ENCODE data around the gene STK32A. TPM values are rescaled to one million over a fixed set of nuclear protein-coding genes. Genes with fewer than 3 reads are reported as not detected.
"Not testable (repeated sequence)": the region's sequence is repeated elsewhere in the genome, so short reads cannot be mapped to it uniquely, and the experiment has no call there.

The STK32A gene
- polyA plus RNA-seq, 2 donors: 0.04 to 0.09 TPM

DNA sequence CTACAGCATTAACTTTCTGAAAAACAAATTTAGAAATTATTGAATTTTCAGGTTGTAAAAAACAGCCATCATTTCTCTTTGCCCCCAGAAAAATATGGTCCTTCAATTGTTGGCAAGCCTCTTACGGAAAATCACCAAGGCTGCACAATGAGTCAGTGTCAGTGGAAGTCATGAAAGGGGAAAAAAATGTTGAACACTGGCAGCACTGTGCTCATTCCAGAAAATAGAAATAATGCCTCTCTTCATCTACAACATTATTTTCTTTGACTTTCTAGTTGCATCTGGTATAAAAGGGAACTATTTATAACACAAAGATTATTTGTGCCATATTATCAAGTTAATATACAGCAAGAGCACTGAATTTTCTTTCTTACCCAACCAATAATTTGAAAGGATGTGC is 26.7 kb upstream of the STK32A start:
- Histone ChIP-seq H3K27me3 (ENCODE audit: control insufficient read depth in 1 of 2, insufficient read depth in 2 of 2, low read length in 2 of 2) (no peaks in the 10 kb centered on the region), H3K27ac (ENCODE audit: low read depth in 2 of 2, low read length in 1 of 2) (no peak overlapping the region), H3K9me3 (ENCODE audit: control insufficient read depth in 2 of 2, insufficient read depth in 1 of 2, low read depth in 1 of 2, low read length in 1 of 2) (no peaks in the 10 kb centered on the region), H3K36me3 (ENCODE audit: control insufficient read depth in 2 of 2, insufficient read depth in 2 of 2, low read length in 1 of 2) (no peaks in the 10 kb centered on the region), H3K4me3 (ENCODE audit: low read depth in 1 of 2, low read length in 2 of 2) (no peak overlapping the region), H3K4me1 (ENCODE audit: control insufficient read depth in 2 of 2, insufficient read depth in 2 of 2, low read length in 1 of 2) (no peaks in the 10 kb centered on the region)
- 50 to 51% methylated on average over 1 of the region's 1 CpG for WGBS, 2 donors

DNA sequence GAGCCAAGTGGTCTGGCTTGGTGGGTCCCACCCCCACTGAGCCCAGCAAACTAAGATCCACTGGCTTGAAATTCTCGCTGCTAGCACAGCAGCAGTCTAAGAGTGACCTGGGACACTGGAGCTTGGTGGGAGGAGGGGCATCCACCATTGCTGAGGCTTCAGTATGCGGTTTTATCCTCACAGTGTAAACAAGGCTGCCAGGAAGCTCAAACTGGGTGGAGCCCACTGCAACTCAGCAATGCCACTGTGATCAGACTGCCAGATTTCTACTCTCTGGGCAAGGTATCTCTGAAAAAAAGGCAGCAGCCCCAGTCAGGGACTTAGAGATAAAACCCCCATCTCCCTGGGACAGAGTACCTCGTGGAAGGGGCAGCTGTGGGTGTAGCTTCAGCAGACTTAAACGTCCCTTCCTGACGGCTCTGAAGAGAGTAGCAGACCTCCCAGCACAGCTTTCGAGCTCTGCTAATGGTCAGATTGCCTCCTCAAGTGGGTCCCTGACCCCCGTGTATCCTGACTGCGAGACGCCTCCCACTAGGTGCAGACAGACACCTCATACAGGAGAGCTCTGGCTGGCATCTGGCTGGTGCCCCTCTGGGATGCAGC is 18.2 kb upstream of the STK32A start:
- H3K27ac ChIP-seq (ENCODE audit: low read depth in 2 of 2, low read length in 1 of 2): no peak overlapping the region
- no peaks in the 10 kb centered on the region for H3K27me3 ChIP-seq (ENCODE audit: control insufficient read depth in 1 of 2, insufficient read depth in 2 of 2, low read length in 2 of 2)
- WGBS, 2 donors: 42 to 52% methylated on average over 9 of the region's 9 CpGs
- no peaks in the 10 kb centered on the region for H3K36me3 ChIP-seq (ENCODE audit: control insufficient read depth in 2 of 2, insufficient read depth in 2 of 2, low read length in 1 of 2)
- no peak overlapping the region for H3K4me3 ChIP-seq (ENCODE audit: low read depth in 1 of 2, low read length in 2 of 2)
- H3K4me1 ChIP-seq (ENCODE audit: control insufficient read depth in 2 of 2, insufficient read depth in 2 of 2, low read length in 1 of 2): no peaks in the 10 kb centered on the region
- no peaks in the 10 kb centered on the region for H3K9me3 ChIP-seq (ENCODE audit: control insufficient read depth in 2 of 2, insufficient read depth in 1 of 2, low read depth in 1 of 2, low read length in 1 of 2)

GRCh38 chr5:147223343-147223742 is 11.5 kb upstream of the STK32A start:
- H3K36me3 ChIP-seq (ENCODE audit: control insufficient read depth in 2 of 2, insufficient read depth in 2 of 2, low read length in 1 of 2): no peaks in the 10 kb centered on the region
- 33 to 44% methylated on average over 2 of the region's 2 CpGs for WGBS, 2 donors
- H3K27me3 ChIP-seq (ENCODE audit: control insufficient read depth in 1 of 2, insufficient read depth in 2 of 2, low read length in 2 of 2): no peaks in the 10 kb centered on the region

GRCh38 chr5:147223948-147224791 is 10.7 kb upstream of the STK32A start:
- Histone ChIP-seq H3K9me3 (ENCODE audit: control insufficient read depth in 2 of 2, insufficient read depth in 1 of 2, low read depth in 1 of 2, low read length in 1 of 2) (no peaks in the 10 kb centered on the region), H3K27me3 (ENCODE audit: control insufficient read depth in 1 of 2, insufficient read depth in 2 of 2, low read length in 2 of 2) (no peaks in the 10 kb centered on the region), H3K4me3 (ENCODE audit: low read depth in 1 of 2, low read length in 2 of 2) (no peak overlapping the region), H3K4me1 (ENCODE audit: control insufficient read depth in 2 of 2, insufficient read depth in 2 of 2, low read length in 1 of 2) (no peaks in the 10 kb centered on the region), H3K36me3 (ENCODE audit: control insufficient read depth in 2 of 2, insufficient read depth in 2 of 2, low read length in 1 of 2) (no peaks in the 10 kb centered on the region), H3K27ac (ENCODE audit: low read depth in 2 of 2, low read length in 1 of 2) (no peak overlapping the region)
- 68 to 70% methylated on average over 3 of the region's 3 CpGs for WGBS, 2 donors

More at GRCh38 chr5:147223343-147223742, 11.5 kb upstream of the STK32A start:
- H3K4me1 ChIP-seq (ENCODE audit: control insufficient read depth in 2 of 2, insufficient read depth in 2 of 2, low read length in 1 of 2): no peaks in the 10 kb centered on the region
- H3K4me3 ChIP-seq (ENCODE audit: low read depth in 1 of 2, low read length in 2 of 2): no peak overlapping the region
- H3K9me3 ChIP-seq (ENCODE audit: control insufficient read depth in 2 of 2, insufficient read depth in 1 of 2, low read depth in 1 of 2, low read length in 1 of 2): no peaks in the 10 kb centered on the region
- H3K27ac ChIP-seq (ENCODE audit: low read depth in 2 of 2, low read length in 1 of 2): no peak overlapping the region

- H3K36me3 ChIP-seq (ENCODE audit: control insufficient read depth in 2 of 2, insufficient read depth in 2 of 2, low read length in 1 of 2): no peaks in the 10 kb centered on the region
- H3K9me3 ChIP-seq (ENCODE audit: control insufficient read depth in 2 of 2, insufficient read depth in 1 of 2, low read depth in 1 of 2, low read length in 1 of 2): no peaks in the 10 kb centered on the region
- no peak overlapping the region for H3K27ac ChIP-seq (ENCODE audit: low read depth in 2 of 2, low read length in 1 of 2)
- no peak overlapping the region for H3K4me3 ChIP-seq (ENCODE audit: low read depth in 1 of 2, low read length in 2 of 2)
- no peaks in the 10 kb centered on the region for H3K27me3 ChIP-seq (ENCODE audit: control insufficient read depth in 1 of 2, insufficient read depth in 2 of 2, low read length in 2 of 2)
- H3K4me1 ChIP-seq (ENCODE audit: control insufficient read depth in 2 of 2, insufficient read depth in 2 of 2, low read length in 1 of 2): no peaks in the 10 kb centered on the region
- WGBS, 2 donors: 88 to 90% methylated on average over 9 of the region's 9 CpGs
Measured at GRCh38 chr5:147225938-147226337, 8.9 kb upstream of the STK32A start.

DNA sequence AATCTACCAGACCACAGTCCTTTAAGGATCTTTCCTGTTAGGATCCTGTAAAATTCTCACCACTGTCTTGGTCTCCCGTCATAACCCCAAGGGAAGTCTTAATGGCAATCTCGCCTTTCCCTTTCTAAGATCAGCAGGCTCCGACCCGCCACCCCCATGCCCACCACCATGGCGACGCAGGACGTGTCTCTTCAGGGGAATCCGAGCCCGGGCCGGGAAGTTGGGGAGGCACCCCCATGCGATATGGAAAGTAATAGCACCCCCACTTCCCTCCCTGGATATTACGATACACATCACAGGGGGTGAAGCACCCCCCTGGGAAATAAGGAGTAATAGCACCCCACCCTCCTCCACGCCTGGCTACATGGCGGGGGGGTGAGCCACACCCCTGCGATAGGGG is 8.3 kb upstream of the STK32A start:
- H3K4me1 ChIP-seq (ENCODE audit: control insufficient read depth in 2 of 2, insufficient read depth in 2 of 2, low read length in 1 of 2): no peaks in the 10 kb centered on the region
- H3K27me3 ChIP-seq (ENCODE audit: control insufficient read depth in 1 of 2, insufficient read depth in 2 of 2, low read length in 2 of 2): no peaks in the 10 kb centered on the region
- 95 to 97% methylated on average over 15 of the region's 15 CpGs for WGBS, 2 donors
- no peak overlapping the region for H3K4me3 ChIP-seq (ENCODE audit: low read depth in 1 of 2, low read length in 2 of 2)
- no peaks in the 10 kb centered on the region for H3K36me3 ChIP-seq (ENCODE audit: control insufficient read depth in 2 of 2, insufficient read depth in 2 of 2, low read length in 1 of 2)
- H3K27ac ChIP-seq (ENCODE audit: low read depth in 2 of 2, low read length in 1 of 2): no peak overlapping the region
- no peaks in the 10 kb centered on the region for H3K9me3 ChIP-seq (ENCODE audit: control insufficient read depth in 2 of 2, insufficient read depth in 1 of 2, low read depth in 1 of 2, low read length in 1 of 2)

DNA sequence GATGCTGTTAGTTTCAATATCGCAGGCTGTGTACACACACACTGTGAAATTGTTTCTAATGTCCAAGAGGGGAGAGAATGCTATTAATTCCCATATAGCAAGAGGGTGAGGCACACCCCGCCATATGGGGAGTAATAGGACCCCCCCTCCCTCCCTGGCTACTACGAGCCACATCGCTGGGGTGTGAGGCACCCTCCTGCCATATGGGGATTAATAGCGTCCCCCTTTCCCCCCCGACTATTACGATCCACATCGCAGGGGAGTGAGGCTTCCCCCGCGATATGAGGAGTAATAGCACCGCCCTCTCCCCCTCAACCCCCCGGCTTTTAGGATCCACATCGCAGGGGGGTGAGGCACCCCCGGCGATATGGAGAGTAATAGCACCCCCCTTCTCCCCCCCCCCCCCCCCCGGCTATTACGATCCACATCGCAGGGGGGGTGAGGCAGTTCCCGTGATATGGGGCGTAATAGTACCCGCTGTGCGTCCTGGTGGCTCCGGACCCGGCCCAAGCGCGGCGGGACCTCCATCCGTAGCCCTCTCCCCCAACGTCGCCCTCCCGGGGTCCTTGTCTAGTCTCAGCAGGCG is 494 bp upstream of the STK32A start:
- Histone ChIP-seq H3K27me3 (ENCODE audit: control insufficient read depth in 1 of 2, insufficient read depth in 2 of 2, low read length in 2 of 2) (no peaks in the 10 kb centered on the region), H3K27ac (ENCODE audit: low read depth in 2 of 2, low read length in 1 of 2) (peak overlapping the region in 1 of 2 donors; percentile 42)
- WGBS, 2 donors: 2 to 7% methylated on average over 28 to 32 of the region's 32 CpGs

GRCh38 chr5:147240266-147240985 is 5.6 kb downstream of the STK32A start:
- H3K36me3 ChIP-seq (ENCODE audit: control insufficient read depth in 2 of 2, insufficient read depth in 2 of 2, low read length in 1 of 2): no peaks in the 10 kb centered on the region
- 84 to 87% methylated on average over 4 of the region's 4 CpGs for WGBS, 2 donors

More for the DNA sequence above, 494 bp upstream of the STK32A start:
- Histone ChIP-seq H3K4me1 (ENCODE audit: control insufficient read depth in 2 of 2, insufficient read depth in 2 of 2, low read length in 1 of 2) (no peaks in the 10 kb centered on the region), H3K9me3 (ENCODE audit: control insufficient read depth in 2 of 2, insufficient read depth in 1 of 2, low read depth in 1 of 2, low read length in 1 of 2) (no peaks in the 10 kb centered on the region), H3K4me3 (ENCODE audit: low read depth in 1 of 2, low read length in 2 of 2) (peak overlapping the region; percentile 36 to 47), H3K36me3 (ENCODE audit: control insufficient read depth in 2 of 2, insufficient read depth in 2 of 2, low read length in 1 of 2) (no peaks in the 10 kb centered on the region)

GRCh38 chr5:147243238-147243637 is 8.4 kb downstream of the STK32A start:
- WGBS, 2 donors: 92 to 94% methylated on average over 2 to 6 of the region's 6 CpGs
- H3K27ac ChIP-seq (ENCODE audit: low read depth in 2 of 2, low read length in 1 of 2); H3K36me3 ChIP-seq (ENCODE audit: control insufficient read depth in 2 of 2, insufficient read depth in 2 of 2, low read length in 1 of 2): not testable (repeated sequence)

More at GRCh38 chr5:147240266-147240985, 5.6 kb downstream of the STK32A start:
- no peaks in the 10 kb centered on the region for H3K27me3 ChIP-seq (ENCODE audit: control insufficient read depth in 1 of 2, insufficient read depth in 2 of 2, low read length in 2 of 2)
- no peak overlapping the region for H3K27ac ChIP-seq (ENCODE audit: low read depth in 2 of 2, low read length in 1 of 2)
- no peaks in the 10 kb centered on the region for H3K9me3 ChIP-seq (ENCODE audit: control insufficient read depth in 2 of 2, insufficient read depth in 1 of 2, low read depth in 1 of 2, low read length in 1 of 2)
- H3K4me3 ChIP-seq (ENCODE audit: low read depth in 1 of 2, low read length in 2 of 2): no peak overlapping the region
- no peaks in the 10 kb centered on the region for H3K4me1 ChIP-seq (ENCODE audit: control insufficient read depth in 2 of 2, insufficient read depth in 2 of 2, low read length in 1 of 2)

More at GRCh38 chr5:147243238-147243637, 8.4 kb downstream of the STK32A start:
- H3K4me3 ChIP-seq (ENCODE audit: low read depth in 1 of 2, low read length in 2 of 2); H3K9me3 ChIP-seq (ENCODE audit: control insufficient read depth in 2 of 2, insufficient read depth in 1 of 2, low read depth in 1 of 2, low read length in 1 of 2); H3K4me1 ChIP-seq (ENCODE audit: control insufficient read depth in 2 of 2, insufficient read depth in 2 of 2, low read length in 1 of 2); H3K27me3 ChIP-seq (ENCODE audit: control insufficient read depth in 1 of 2, insufficient read depth in 2 of 2, low read length in 2 of 2): not testable (repeated sequence)

Data from esophagus (tissue), 2 donors.